Fibroblast of gingiva (primary cell): ENCODE data around the gene VAMP1.
"Not testable (repeated sequence)": the region's sequence is repeated elsewhere in the genome, so short reads cannot be mapped to it uniquely, and the experiment has no call there.

ENCODE experiments used
- DNase-seq: peaks from one replicate; pipeline ENCODE4 v3.0.0-alpha.2; 2011; ENCODE audit warnings: low read depth

VAMP1 gene

GRCh38 chr12:6469609-6470374, 685 bp downstream of the VAMP1 start:
- no peak for DNase-seq

GRCh38 chr12:6469092-6469491, 1.4 kb downstream of the VAMP1 start:
- no peak for DNase-seq

GRCh38 chr12:6468283-6468575, 2.2 kb downstream of the VAMP1 start:
- no peak for DNase-seq

GRCh38 chr12:6467571-6468282, 2.8 kb downstream of the VAMP1 start:
- not testable (repeated sequence) for DNase-seq

- DNase-seq: not testable (repeated sequence)
Measured at GRCh38 chr12:6466751-6467150, 3.7 kb downstream of the VAMP1 start.

- no peak for DNase-seq
Measured at GRCh38 chr12:6466184-6466573, 4.3 kb downstream of the VAMP1 start.

- DNase-seq: peak; percentile 63
Measured at GRCh38 chr12:6465467-6466183, 4.9 kb downstream of the VAMP1 start.

- DNase-seq: no peak
Measured at GRCh38 chr12:6464531-6464930, 5.9 kb downstream of the VAMP1 start.

GRCh38 chr12:6463858-6464257, 6.6 kb downstream of the VAMP1 start:
- no peak for DNase-seq

- DNase-seq: no peak
Measured at GRCh38 chr12:6463216-6463615, 7.3 kb downstream of the VAMP1 start.

- DNase-seq: no peak
Measured at GRCh38 chr12:6462234-6462995, 8.1 kb downstream of the VAMP1 start.

- DNase-seq: no peak
Measured at GRCh38 chr12:6461401-6462233, 8.9 kb downstream of the VAMP1 start.

- DNase-seq: no peak
Measured at GRCh38 chr12:6460751-6461371, 9.6 kb downstream of the VAMP1 start.

- no peak for DNase-seq
Measured at GRCh38 chr12:6459004-6459337, 11.5 kb downstream of the VAMP1 start.

GRCh38 chr12:6458281-6459003, 12.0 kb downstream of the VAMP1 start:
- no peak for DNase-seq

- DNase-seq: no peak
Measured at GRCh38 chr12:6457220-6457945, 13.1 kb downstream of the VAMP1 start.

GRCh38 chr12:6452944-6453630, 17.4 kb downstream of the VAMP1 start:
- DNase-seq: no peak

GRCh38 chr12:6452245-6452943, 18.1 kb downstream of the VAMP1 start:
- DNase-seq: no peak
